ENCODE measurements around the gene STK40. TPM values are rescaled to one million over a fixed set of nuclear protein-coding genes. Genes with fewer than 3 reads are reported as not detected.

STK40 gene
- total RNA-seq, 2 donors from 2014 or later = 19.4 to 32.4 TPM

GRCh38 chr1:36339215-36339614, 46.5 kb downstream of the STK40 start:
- TF ChIP-seq CTCF (conservative IDR thresholded peaks at IDR 0.05) = no peak
- no peak overlapping the region for H3K27ac ChIP-seq (ENCODE audit: low read depth, low read length)
- H3K4me3 ChIP-seq (ENCODE audit: low read length) = no peak overlapping the region
- Mint-ChIP-seq H3K27me3 (ENCODE audit: insufficient read depth) (peaks cover 3% of the 10 kb centered on the region), H3K27ac (peak overlapping the region; percentile 52), H3K4me1 (no peaks in the 10 kb centered on the region), H3K9me3 (no peaks in the 10 kb centered on the region), H3K36me3 (ENCODE audit: low read depth) (peaks cover 19% of the 10 kb centered on the region), H3K4me3 (no peak overlapping the region)
- DNase-seq = no peak
- H3K4me1 ChIP-seq (ENCODE audit: control insufficient read depth, insufficient read depth, low read length) = no peaks in the 10 kb centered on the region
- H3K36me3 ChIP-seq (ENCODE audit: control insufficient read depth, insufficient read depth, low read length) = peaks cover 6% of the 10 kb centered on the region
- H3K27me3 ChIP-seq (ENCODE audit: control insufficient read depth, insufficient read depth, low read length, poor library complexity, severe bottlenecking) = no peaks in the 10 kb centered on the region
- no peak overlapping the region for H3K9ac ChIP-seq (ENCODE audit: extremely low read depth, low read length, poor library complexity, severe bottlenecking)
- H3K9me3 ChIP-seq (ENCODE audit: control insufficient read depth, low read length) = no peaks in the 10 kb centered on the region
- WGBS, 2 experiments (ENCODE audit: insufficient coverage in 1 of 2, insufficient read length in 1 of 2) = 93% methylated on average over 4 to 7 of the region's 7 CpGs

GRCh38 chr1:36337830-36338229, 47.9 kb downstream of the STK40 start:
- Mint-ChIP-seq H3K9me3 (no peaks in the 10 kb centered on the region), H3K4me3 (no peak overlapping the region), H3K27ac (no peak overlapping the region), H3K27me3 (ENCODE audit: insufficient read depth) (peaks cover 3% of the 10 kb centered on the region), H3K36me3 (ENCODE audit: low read depth) (peaks cover 17% of the 10 kb centered on the region), H3K4me1 (no peaks in the 10 kb centered on the region)
- no peak overlapping the region for H3K4me3 ChIP-seq (ENCODE audit: low read length)
- H3K36me3 ChIP-seq (ENCODE audit: control insufficient read depth, insufficient read depth, low read length) = no peaks in the 10 kb centered on the region
- H3K4me1 ChIP-seq (ENCODE audit: control insufficient read depth, insufficient read depth, low read length) = no peaks in the 10 kb centered on the region
- H3K9ac ChIP-seq (ENCODE audit: extremely low read depth, low read length, poor library complexity, severe bottlenecking) = no peak overlapping the region
- DNase-seq = no peak
- WGBS, 2 experiments (ENCODE audit: insufficient coverage in 1 of 2, insufficient read length in 1 of 2) = 93% methylated on average over 6 of the region's 6 CpGs
- H3K9me3 ChIP-seq (ENCODE audit: control insufficient read depth, low read length) = no peaks in the 10 kb centered on the region
- TF ChIP-seq CTCF (conservative IDR thresholded peaks at IDR 0.05) = no peak
- no peaks in the 10 kb centered on the region for H3K27me3 ChIP-seq (ENCODE audit: control insufficient read depth, insufficient read depth, low read length, poor library complexity, severe bottlenecking)
- H3K27ac ChIP-seq (ENCODE audit: low read depth, low read length) = no peak overlapping the region

GRCh38 chr1:36330940-36331339, 54.8 kb downstream of the STK40 start:
- H3K4me1 Mint-ChIP-seq = peaks cover 2% of the 10 kb centered on the region
- H3K36me3 Mint-ChIP-seq (ENCODE audit: low read depth) = no peaks in the 10 kb centered on the region
- Histone ChIP-seq H3K27me3 (ENCODE audit: control insufficient read depth, insufficient read depth, low read length, poor library complexity, severe bottlenecking) (peaks cover 7% of the 10 kb centered on the region), H3K27ac (ENCODE audit: low read depth, low read length) (no peak overlapping the region), H3K9me3 (ENCODE audit: control insufficient read depth, low read length) (no peaks in the 10 kb centered on the region), H3K4me3 (ENCODE audit: low read length) (no peak overlapping the region), H3K4me1 (ENCODE audit: control insufficient read depth, insufficient read depth, low read length) (no peaks in the 10 kb centered on the region), H3K36me3 (ENCODE audit: control insufficient read depth, insufficient read depth, low read length) (no peaks in the 10 kb centered on the region), H3K9ac (ENCODE audit: extremely low read depth, low read length, poor library complexity, severe bottlenecking) (no peak overlapping the region)
- no peak for TF ChIP-seq CTCF (conservative IDR thresholded peaks at IDR 0.05)
- H3K27me3 Mint-ChIP-seq (ENCODE audit: insufficient read depth) = peaks cover 24% of the 10 kb centered on the region
- H3K27ac Mint-ChIP-seq = no peak overlapping the region
- WGBS, 2 experiments (ENCODE audit: insufficient coverage in 1 of 2, insufficient read length in 1 of 2) = 92 to 94% methylated on average over 12 to 15 of the region's 15 CpGs
- no peaks in the 10 kb centered on the region for H3K9me3 Mint-ChIP-seq
- no peak for DNase-seq
- H3K4me3 Mint-ChIP-seq = no peak overlapping the region

All from endodermal cell (in vitro differentiated cells).